ENCODE data around the gene SUMF1. TPM values are rescaled to one million over a fixed set of nuclear protein-coding genes. Genes with fewer than 3 reads are reported as not detected.
A peak's percentile ranks its signal among the peaks of the same experiment; 100 is the strongest.

The SUMF1 gene
- total and polyA plus RNA-seq, 5 donors from 2014 or later: 10.5 to 28.0 (median 23.1) TPM

- H3K4me3 ChIP-seq (ENCODE audit: low read depth, low read length): no peak overlapping the region
- Mint-ChIP-seq H3K9me3 (no peaks in the 10 kb centered on the region), H3K27me3 (no peaks in the 10 kb centered on the region), H3K36me3 (peaks cover 14% of the 10 kb centered on the region), H3K4me1 (peaks cover 5 to 46% (median 25%) of the 10 kb centered on the region in 4 donors), H3K27ac (peak overlapping the region; percentile 11 to 81 (median 14)), H3K4me3 (no peak overlapping the region)
- no peak overlapping the region for H3K27ac ChIP-seq (ENCODE audit: insufficient read depth, low read length, poor library complexity, severe bottlenecking)
- DNase-seq: no peak
- no peak for ATAC-seq (ENCODE audit: low read depth in 2 of 2)
- H3K36me3 ChIP-seq (ENCODE audit: control insufficient read depth, insufficient read depth, low read length): no peaks in the 10 kb centered on the region
- no peaks in the 10 kb centered on the region for H3K27me3 ChIP-seq (ENCODE audit: control insufficient read depth, insufficient read depth, low read length)
- H3K9me3 ChIP-seq (ENCODE audit: control insufficient read depth in 2 of 2, low read length in 2 of 2): no peaks in the 10 kb centered on the region
- peaks cover 5% of the 10 kb centered on the region for H3K4me1 ChIP-seq (ENCODE audit: control insufficient read depth, insufficient read depth, low read length, poor library complexity, severe bottlenecking)
Observed at GRCh38 chr3:4509983-4510755, 43.1 kb upstream of the SUMF1 start.

DNA sequence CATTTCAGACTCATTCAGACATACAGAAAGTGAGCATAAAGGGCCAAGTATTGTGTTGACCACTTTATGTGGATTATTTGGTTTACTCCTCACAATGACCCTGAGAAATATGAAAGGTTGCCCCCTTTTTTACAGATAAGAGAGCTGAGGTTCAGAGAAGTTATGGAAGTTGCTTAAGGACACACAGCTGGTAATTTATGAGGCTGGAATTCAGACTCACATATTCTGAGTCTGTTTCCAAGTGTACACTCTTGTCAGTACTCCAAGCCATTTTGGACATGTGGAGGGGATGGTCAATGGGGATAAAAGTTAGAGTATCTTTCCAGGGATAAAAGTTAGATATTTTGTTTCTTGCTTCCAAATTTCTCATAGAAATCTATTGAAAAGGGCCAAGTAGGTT lies 42.0 kb upstream of the SUMF1 start:
- Mint-ChIP-seq H3K9me3 (no peaks in the 10 kb centered on the region), H3K27me3 (no peaks in the 10 kb centered on the region), H3K4me3 (no peak overlapping the region), H3K4me1 (peaks cover 5 to 56% (median 31%) of the 10 kb centered on the region in 4 donors), H3K36me3 (peaks cover 14% of the 10 kb centered on the region), H3K27ac (peak overlapping the region in 2 of 3 donors; percentile 11)
- ATAC-seq (ENCODE audit: low read depth in 2 of 2): no peak
- H3K27me3 ChIP-seq (ENCODE audit: control insufficient read depth, insufficient read depth, low read length): no peaks in the 10 kb centered on the region
- H3K4me1 ChIP-seq (ENCODE audit: control insufficient read depth, insufficient read depth, low read length, poor library complexity, severe bottlenecking): peaks cover 14% of the 10 kb centered on the region
- DNase-seq: no peak
- H3K9me3 ChIP-seq (ENCODE audit: control insufficient read depth in 2 of 2, low read length in 2 of 2): no peaks in the 10 kb centered on the region
- H3K4me3 ChIP-seq (ENCODE audit: low read depth, low read length): no peak overlapping the region
- no peaks in the 10 kb centered on the region for H3K36me3 ChIP-seq (ENCODE audit: control insufficient read depth, insufficient read depth, low read length)
- no peak overlapping the region for H3K27ac ChIP-seq (ENCODE audit: insufficient read depth, low read length, poor library complexity, severe bottlenecking)

DNA sequence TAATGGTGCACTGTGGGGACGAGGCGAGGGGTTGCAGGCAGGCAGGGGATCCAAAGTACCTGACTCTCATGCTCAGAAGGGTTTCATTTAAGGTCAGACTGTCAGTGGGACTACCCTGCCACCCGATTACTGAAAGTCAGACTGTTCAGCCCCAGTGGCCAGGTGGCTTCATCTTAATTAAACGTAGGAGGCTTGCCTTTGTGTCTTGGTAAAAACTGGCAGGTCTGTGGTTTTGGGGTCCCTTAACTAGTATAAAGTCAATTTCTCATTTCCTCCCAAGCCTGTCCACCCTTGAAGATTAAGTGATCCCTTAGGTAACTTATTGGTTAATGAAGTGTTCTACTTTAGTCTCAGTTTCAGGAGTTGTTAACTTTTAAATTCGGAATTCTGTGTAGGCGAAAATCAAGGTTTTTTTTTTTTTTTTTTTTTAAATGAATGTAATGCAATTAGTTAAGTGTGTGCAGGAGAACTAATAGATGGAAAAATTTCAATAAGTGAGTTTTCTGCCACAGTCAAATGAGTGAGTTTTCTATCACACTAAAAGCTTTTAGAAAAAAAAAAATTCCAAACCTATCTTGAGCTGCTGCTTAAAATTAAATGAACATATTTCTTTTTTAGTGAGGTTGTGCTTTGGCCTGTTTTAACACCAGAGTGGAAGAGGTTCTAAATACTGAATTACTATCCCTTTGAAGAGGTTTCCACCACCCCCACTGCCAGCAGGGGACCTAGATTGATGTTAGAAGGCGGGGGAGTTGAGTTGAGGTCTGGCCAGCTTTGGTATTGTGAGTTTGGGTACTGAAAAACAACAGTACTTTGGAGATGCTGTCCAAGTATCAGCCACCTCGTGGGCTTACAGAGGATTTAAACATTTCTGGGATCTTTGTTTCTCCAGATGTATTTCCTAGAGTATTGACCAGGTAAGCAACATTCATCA lies 41.2 kb upstream of the SUMF1 start:
- H3K27me3 ChIP-seq (ENCODE audit: control insufficient read depth, insufficient read depth, low read length): no peaks in the 10 kb centered on the region
- H3K4me3 ChIP-seq (ENCODE audit: low read depth, low read length): no peak overlapping the region
- H3K27me3 Mint-ChIP-seq: no peaks in the 10 kb centered on the region
- DNase-seq: no peak
- peak overlapping the region in 2 of 3 donors; percentile 11 to 18 for H3K27ac Mint-ChIP-seq
- no peak overlapping the region for H3K4me3 Mint-ChIP-seq
- H3K4me1 ChIP-seq (ENCODE audit: control insufficient read depth, insufficient read depth, low read length, poor library complexity, severe bottlenecking): peaks cover 18% of the 10 kb centered on the region
- H3K36me3 ChIP-seq (ENCODE audit: control insufficient read depth, insufficient read depth, low read length): no peaks in the 10 kb centered on the region
- no peaks in the 10 kb centered on the region for H3K9me3 ChIP-seq (ENCODE audit: control insufficient read depth in 2 of 2, low read length in 2 of 2)
- no peak for ATAC-seq (ENCODE audit: low read depth in 2 of 2)
- no peaks in the 10 kb centered on the region for H3K9me3 Mint-ChIP-seq
- H3K27ac ChIP-seq (ENCODE audit: insufficient read depth, low read length, poor library complexity, severe bottlenecking): no peak overlapping the region
- peaks cover 5 to 59% (median 33%) of the 10 kb centered on the region in 4 donors for H3K4me1 Mint-ChIP-seq
- H3K36me3 Mint-ChIP-seq: peaks cover 14% of the 10 kb centered on the region

DNA sequence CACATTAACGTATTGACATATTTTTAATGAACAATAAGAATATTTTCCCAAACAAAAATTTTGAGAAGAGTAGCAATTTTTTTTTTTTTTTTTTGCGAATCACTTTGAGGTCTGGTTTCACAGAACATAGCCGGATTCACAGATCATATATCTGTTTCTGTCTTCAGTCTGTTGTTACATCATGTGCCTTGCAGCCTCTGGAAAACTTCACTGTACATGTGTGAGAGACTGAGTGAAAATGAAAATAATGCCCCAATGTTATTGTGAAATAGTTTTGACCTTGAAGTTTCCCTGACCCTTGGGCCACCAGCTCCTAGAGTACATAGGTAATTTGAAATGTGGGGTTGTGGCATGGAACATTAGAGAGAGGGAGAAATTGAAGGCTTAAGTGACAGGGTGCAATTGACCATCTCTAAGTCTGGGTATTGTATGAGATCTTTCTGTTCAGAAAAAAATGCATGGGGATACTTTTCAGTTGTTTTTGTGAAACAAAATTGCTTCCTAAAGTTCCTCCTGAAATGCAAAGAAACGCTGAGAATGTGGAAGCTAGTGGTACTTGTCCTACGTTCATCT lies 40.0 kb upstream of the SUMF1 start:
- no peaks in the 10 kb centered on the region for H3K27me3 ChIP-seq (ENCODE audit: control insufficient read depth, insufficient read depth, low read length)
- Mint-ChIP-seq H3K4me1 (peaks cover 5 to 58% (median 33%) of the 10 kb centered on the region in 4 donors), H3K9me3 (no peaks in the 10 kb centered on the region), H3K4me3 (peak overlapping the region in 1 of 4 donors; percentile 22), H3K27me3 (no peaks in the 10 kb centered on the region), H3K27ac (peak overlapping the region in 2 of 3 donors; percentile 4 to 13), H3K36me3 (peaks cover 14% of the 10 kb centered on the region)
- no peak overlapping the region for H3K27ac ChIP-seq (ENCODE audit: insufficient read depth, low read length, poor library complexity, severe bottlenecking)
- H3K9me3 ChIP-seq (ENCODE audit: control insufficient read depth in 2 of 2, low read length in 2 of 2): no peaks in the 10 kb centered on the region
- H3K4me3 ChIP-seq (ENCODE audit: low read depth, low read length): no peak overlapping the region
- no peaks in the 10 kb centered on the region for H3K36me3 ChIP-seq (ENCODE audit: control insufficient read depth, insufficient read depth, low read length)
- no peak for DNase-seq
- peaks cover 18% of the 10 kb centered on the region for H3K4me1 ChIP-seq (ENCODE audit: control insufficient read depth, insufficient read depth, low read length, poor library complexity, severe bottlenecking)
- ATAC-seq (ENCODE audit: low read depth in 2 of 2): no peak

DNA sequence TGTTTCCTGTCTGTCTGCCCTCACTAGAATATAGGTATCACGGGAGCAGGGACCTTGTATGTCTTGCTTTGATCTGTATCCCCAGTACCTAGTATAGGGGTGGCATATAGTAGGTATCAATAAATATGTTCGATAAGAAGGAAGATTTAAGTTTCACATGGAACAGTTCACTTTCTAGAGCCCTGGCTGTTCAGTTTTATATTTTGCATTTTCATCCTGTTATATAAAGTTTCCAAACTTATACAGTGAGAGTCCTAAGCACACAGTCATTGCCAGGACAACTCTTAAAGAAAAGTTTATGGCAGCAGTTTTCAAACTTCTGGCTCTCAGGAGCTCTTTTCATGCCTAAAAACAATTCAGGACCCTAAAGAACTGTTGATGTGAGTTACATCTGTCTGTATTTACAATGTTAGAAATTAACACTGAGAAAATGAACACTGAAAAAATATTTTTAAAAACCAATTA lies 39.5 kb upstream of the SUMF1 start:
- Mint-ChIP-seq H3K36me3 (peaks cover 17% of the 10 kb centered on the region), H3K27ac (peak overlapping the region in 2 of 3 donors; percentile 81 to 94), H3K4me1 (peaks cover 5 to 60% (median 32%) of the 10 kb centered on the region in 4 donors), H3K4me3 (peak overlapping the region in 3 of 4 donors; percentile 7 to 77 (median 73)), H3K27me3 (no peaks in the 10 kb centered on the region), H3K9me3 (no peaks in the 10 kb centered on the region)
- DNase-seq (no peak), ATAC-seq (ENCODE audit: low read depth in 2 of 2) (no peak)
- peaks cover 2% of the 10 kb centered on the region for H3K36me3 ChIP-seq (ENCODE audit: control insufficient read depth, insufficient read depth, low read length)
- no peaks in the 10 kb centered on the region for H3K27me3 ChIP-seq (ENCODE audit: control insufficient read depth, insufficient read depth, low read length)
- peaks cover 18% of the 10 kb centered on the region for H3K4me1 ChIP-seq (ENCODE audit: control insufficient read depth, insufficient read depth, low read length, poor library complexity, severe bottlenecking)
- no peaks in the 10 kb centered on the region for H3K9me3 ChIP-seq (ENCODE audit: control insufficient read depth in 2 of 2, low read length in 2 of 2)
- H3K4me3 ChIP-seq (ENCODE audit: low read depth, low read length): no peak overlapping the region
- H3K27ac ChIP-seq (ENCODE audit: insufficient read depth, low read length, poor library complexity, severe bottlenecking): no peak overlapping the region

GRCh38 chr3:4505688-4506558 lies 38.9 kb upstream of the SUMF1 start:
- Mint-ChIP-seq H3K9me3 (no peaks in the 10 kb centered on the region), H3K27me3 (no peaks in the 10 kb centered on the region), H3K27ac (peak overlapping the region; percentile 81 to 99 (median 94)), H3K36me3 (peaks cover 17% of the 10 kb centered on the region), H3K4me3 (peak overlapping the region; percentile 31 to 77 (median 54)), H3K4me1 (peaks cover 5 to 60% (median 31%) of the 10 kb centered on the region in 4 donors)
- Histone ChIP-seq H3K4me3 (ENCODE audit: low read depth, low read length) (peak overlapping the region; percentile 13), H3K36me3 (ENCODE audit: control insufficient read depth, insufficient read depth, low read length) (peaks cover 7% of the 10 kb centered on the region), H3K4me1 (ENCODE audit: control insufficient read depth, insufficient read depth, low read length, poor library complexity, severe bottlenecking) (peaks cover 18% of the 10 kb centered on the region), H3K27me3 (ENCODE audit: control insufficient read depth, insufficient read depth, low read length) (no peaks in the 10 kb centered on the region), H3K9me3 (ENCODE audit: control insufficient read depth in 2 of 2, low read length in 2 of 2) (no peaks in the 10 kb centered on the region), H3K27ac (ENCODE audit: insufficient read depth, low read length, poor library complexity, severe bottlenecking) (no peak overlapping the region)
- DNase-seq (no peak), ATAC-seq (ENCODE audit: low read depth in 2 of 2) (no peak)

All from CD4-positive, CD25-positive, alpha-beta regulatory T cell (primary cell).